Panc1 (cell line): ENCODE results near the gene LIN7B. TPM values are rescaled to one million over a fixed set of nuclear protein-coding genes. Genes with fewer than 3 reads are reported as not detected.

Experiments used
- ATAC-seq: fragments of 200-7000 bp; cut with Tn5 transposase; 2 replicates; pipeline ENCODE4 v1.9.1; 2020; ENCODE audit warnings: mild to moderate bottlenecking, moderate library complexity
- BruUV-seq: library from RNA; stranded (reverse); fragments of 400-500 nt; replicated peaks from 2 replicates; lab custom pipeline; 2021; lab: Mats Ljungman, UMichigan
- CTCF ChIA-PET: fragments of 300-600 bp; sonication (Branson Sonifier 250); formaldehyde crosslinking; loops from one replicate; lab custom pipeline; 2022; ENCODE audit warnings: antibody characterized with exemption; lab: Charles Lee
- POLR2A ChIA-PET: fragments of 300-600 bp; sonication (Branson Sonifier 250); formaldehyde crosslinking; loops from one replicate; lab custom pipeline; 2022; ENCODE audit warnings: antibody characterized with exemption; lab: Charles Lee
- DNase-seq: peaks from one replicate; pipeline ENCODE4 v3.0.0-alpha.2; 2010; ENCODE audit warnings: low read depth, low spot score
- H3K27ac ChIP-seq: 2 replicates; pipeline ENCODE4 v1.5.1; 2011; ENCODE audit warnings: mild to moderate bottlenecking, low read length, inconsistent platforms
- H3K27me3 ChIP-seq: fragments of 200-500 bp; sonication (Bioruptor generic); 2 replicates; pipeline ENCODE4 v1.6.0; 2014; ENCODE audit warnings: low read length, inconsistent platforms; ENCODE audit not compliant: control insufficient read depth, insufficient read depth
- H3K36me3 ChIP-seq: fragments of 200-500 bp; sonication (Bioruptor generic); 2 replicates; pipeline ENCODE4 v1.5.1; 2014; ENCODE audit warnings: inconsistent platforms, mild to moderate bottlenecking, low read length, moderate library complexity; ENCODE audit not compliant: control insufficient read depth, insufficient read depth
- H3K4me1 ChIP-seq: 2 replicates; pipeline ENCODE4 v1.5.1; 2011; ENCODE audit warnings: inconsistent platforms, mild to moderate bottlenecking, low read length, moderate library complexity; ENCODE audit not compliant: control insufficient read depth, insufficient read depth
- H3K4me3 ChIP-seq, 2 experiments: 2 replicates each; pipeline ENCODE4 v1.5.1; 2011 to 2012; ENCODE audit warnings: low read depth in 2 of 2, low read length in 2 of 2, mild to moderate bottlenecking in 2 of 2, inconsistent platforms in 1 of 2, moderate library complexity in 1 of 2
- H3K9me3 ChIP-seq: fragments of 200-500 bp; sonication (Bioruptor generic); 2 replicates; pipeline ENCODE4 v1.5.1; 2014; ENCODE audit warnings: low read depth, mild to moderate bottlenecking, inconsistent platforms, low read length, moderate library complexity; ENCODE audit not compliant: control insufficient read depth, insufficient read depth
- CTCF ChIP-seq: fragments of 450-650 bp; IDR thresholded peaks from 2 replicates; pipeline ENCODE4 v1.5.1; 2017; ENCODE audit warnings: mild to moderate bottlenecking
- POLR2AphosphoS5 ChIP-seq: IDR thresholded peaks from 2 replicates; pipeline ENCODE4 v1.6.1; 2012; ENCODE audit warnings: mild to moderate bottlenecking, low read depth, low read length, moderate library complexity
- REST ChIP-seq, 2 experiments: IDR thresholded peaks; 2 replicates each; pipeline ENCODE4 v1.6.1; 2011 to 2012; ENCODE audit warnings: low read depth in 2 of 2, control low read depth in 1 of 2, low read length in 1 of 2, mild to moderate bottlenecking in 1 of 2, moderate library complexity in 1 of 2; ENCODE audit not compliant: insufficient read depth in 1 of 2
- SIN3A ChIP-seq: IDR thresholded peaks from 2 replicates; pipeline ENCODE4 v1.6.1; 2012; ENCODE audit warnings: low read depth, mild to moderate bottlenecking, low read length, moderate library complexity, borderline replicate concordance; ENCODE audit not compliant: insufficient read depth
- TCF7L2 ChIP-seq: IDR thresholded peaks from 2 replicates; pipeline ENCODE4 v1.6.1; 2011; ENCODE audit warnings: mild to moderate bottlenecking, low read depth, low read length, inconsistent platforms
- in situ Hi-C: cut with HindIII; loops from 2 replicates; pipeline ENCODE4 v1.10.0; 2016; ENCODE audit warnings: low sequenced_read_pairs, low pct_unique_long_range_greater_than_20kb
- intact Hi-C: fragments of 100-400 bp; cut with micrococcal nuclease; formaldehyde crosslinking; loops from one replicate; pipeline ENCODE4 v1.10.0; 2022; ENCODE audit not compliant: unreplicated experiment
- total RNA-seq: library from RNA; stranded (reverse); gene quantifications from one replicate; pipeline ENCODE4 v1.2.1, GENCODE V29; 2021; ENCODE audit not compliant: unreplicated experiment

The LIN7B gene
- total RNA-seq, 1 experiment from 2014 or later: 6.4 TPM

GRCh38 chr19:49117677-49118564, 3.8 kb downstream of the LIN7B start:
- in situ Hi-C loops (no loop called here), intact Hi-C loops (no loop called here)
- ChIA-PET POLR2A (interaction anchor here (0.6 kb wide), 1 partner anchor 199 kb away, joined by 3 read pairs; no protein-coding TSS in a partner anchor), CTCF (interaction anchor here (0.7 kb wide), 1 partner anchor 62 kb away, joined by 7 read pairs; no protein-coding TSS in a partner anchor)
- no peaks in the 10 kb centered on the region for H3K27me3 ChIP-seq
- TF ChIP-seq TCF7L2 (no peak), SIN3A (no peak), CTCF (no peak), REST (IDR thresholded peaks at IDR 0.05; ENCODE audit: insufficient read depth in 1 of 2, low read depth in 2 of 2, low read length in 1 of 2) (no peak), POLR2AphosphoS5 (no peak)
- peak overlapping the region; percentile 83 for H3K27ac ChIP-seq
- H3K36me3 ChIP-seq: no peaks in the 10 kb centered on the region
- peak overlapping the region; percentile 53 to 57 for H3K4me3 ChIP-seq
- ATAC-seq (no peak), DNase-seq (no peak)
- no peaks in the 10 kb centered on the region for H3K9me3 ChIP-seq
- H3K4me1 ChIP-seq: peaks cover 11% of the 10 kb centered on the region
- TSS peak; percentile 88 for BruUV-seq

- TF ChIP-seq POLR2AphosphoS5: peak; percentile 63
- no peak for TF ChIP-seq CTCF
- 0 out of 2 replicates have a peak, but pooled peaks have one; percentile 52 for TF ChIP-seq SIN3A
- 0 out of 2 replicates have a peak, but pooled peaks have one; percentile 29 for TF ChIP-seq TCF7L2
- TF ChIP-seq REST (IDR thresholded peaks at IDR 0.05; ENCODE audit: insufficient read depth in 1 of 2, low read depth in 2 of 2, low read length in 1 of 2): 0 out of 4 replicates have a peak, but pooled peaks of 1 of the 2 experiments have one; percentile 13
- in situ Hi-C loops: no loop called here
Measured at GRCh38 chr19:49118565-49119410, 4.6 kb downstream of the LIN7B start, which contains the start of gene C19orf73. C19orf73 (minus strand) TSS chr19:49119143; CDS start chr19:49119022, 121 bp downstream.

More at GRCh38 chr19:49118565-49119410, 4.6 kb downstream of the LIN7B start, which contains the start of gene C19orf73:
- no peaks in the 10 kb centered on the region for H3K9me3 ChIP-seq
- no peaks in the 10 kb centered on the region for H3K36me3 ChIP-seq
- ATAC-seq: peak; percentile 85
- H3K4me1 ChIP-seq: peaks cover 7% of the 10 kb centered on the region
- intact Hi-C loops: no loop called here
- no TSS peak for BruUV-seq
- ChIA-PET CTCF (no interaction called here), POLR2A (interaction anchor here (0.6 kb wide), 1 partner anchor 198 kb away, joined by 3 read pairs; no protein-coding TSS in a partner anchor)
- peak within 1 kb of the TSS; percentile 53 to 57 for H3K4me3 ChIP-seq
- H3K27ac ChIP-seq: peak within 1 kb of the TSS; percentile 83
- peak; percentile 50 for DNase-seq
- no peaks in the 10 kb centered on the region for H3K27me3 ChIP-seq
